Kidney (tissue), 14 donors: ENCODE results near the gene CPEB3. TPM values are rescaled to one million over a fixed set of nuclear protein-coding genes. Genes with fewer than 3 reads are reported as not detected.
A peak's percentile ranks its signal among the peaks of the same experiment; 100 is the strongest.

ENCODE experiments used
- DNase-seq, 5 donors: peaks; one replicate each; pipeline ENCODE4 v3.0.0-alpha.2; 2013 to 2020
- FAIRE-seq: peaks from 2 replicates; lab custom pipeline; 2012; peaks lifted over from hg19 to GRCh38; lab: Jason Lieb, UNC
- H3K27ac ChIP-seq, 2 donors: one replicate each; pipeline ENCODE4 v1.7.0; 2013; ENCODE audit warnings: low read depth in 2 of 2, low read length in 2 of 2, inconsistent platforms in 1 of 2
- H3K27me3 ChIP-seq: one replicate; pipeline ENCODE4 v1.7.1; 2013; ENCODE audit warnings: low read length, inconsistent platforms; ENCODE audit not compliant: control insufficient read depth, insufficient read depth
- H3K36me3 ChIP-seq, 3 donors: one replicate each; pipeline versions ENCODE4 v1.7.0 to v1.7.1; 2013; ENCODE audit warnings: low read length in 3 of 3, control low read depth in 1 of 3, inconsistent platforms in 1 of 3; ENCODE audit not compliant: insufficient read depth in 3 of 3, control insufficient read depth in 2 of 3
- H3K4me1 ChIP-seq, 3 donors: one replicate each; pipeline versions ENCODE4 v1.7.0 to v1.7.1; 2013; ENCODE audit warnings: low read length in 3 of 3, inconsistent platforms in 1 of 3, low read depth in 1 of 3; ENCODE audit not compliant: control insufficient read depth in 2 of 3, insufficient read depth in 2 of 3
- H3K4me3 ChIP-seq, 3 donors: one replicate each; pipeline versions ENCODE4 v1.7.0 to v1.8.1; 2013; ENCODE audit warnings: low read length in 3 of 3, control low read depth in 1 of 3, inconsistent platforms in 1 of 3
- H3K9ac ChIP-seq, 3 donors: one replicate each; pipeline versions ENCODE4 v1.7.0 to v1.7.1; 2013; ENCODE audit warnings: low read length in 3 of 3, control low read depth in 1 of 3, inconsistent platforms in 1 of 3
- H3K9me3 ChIP-seq, 3 donors: one replicate each; pipeline versions ENCODE4 v1.7.0 to v1.7.1; 2013; ENCODE audit warnings: low read length in 3 of 3, control low read depth in 1 of 3, inconsistent platforms in 1 of 3; ENCODE audit not compliant: control insufficient read depth in 2 of 3, insufficient read depth in 1 of 3
- intact Hi-C: fragments of 100-400 bp; cut with DNase I; formaldehyde crosslinking; loops from one replicate; pipeline ENCODE4 v1.11.1; 2022
- polyA plus RNA-seq: library from polyadenylated mRNA; stranded (reverse); fragments of 350-450 nt; fragmentation: Illumina TruSeq; extraction: RNeasy Lipid Tissue Mini Kit (QIAGEN cat#74804); gene quantifications from one replicate; pipeline ENCODE4 v1.2.3, GENCODE V29; 2014; ENCODE audit warnings: low read depth, low replicate concordance; ENCODE audit not compliant: insufficient read depth
- total RNA-seq: library from RNA; stranded (reverse); fragmentation: NEBNext Ultra II Directional; extraction: Animal tissue kit (Norgen Biotek cat#: 25700); gene quantifications from one replicate; pipeline ENCODE4 v1.2.1, GENCODE V29; 2021
- TF ChIP-seq, protein P1 (sequence below): IDR thresholded peaks from 3 replicates; pipeline ENCODE4 v1.5.1; 2012; ENCODE audit warnings: mild to moderate bottlenecking, moderate library complexity, borderline replicate concordance; ENCODE audit not compliant: insufficient read depth; ENCODE audit errors: extremely low read depth
- donor health status: control.
- donor health status: control.
- donor health status: control.
- donor health status: control.
- donor health status: control.
- donor health status: DM: yes; HTN: yes; CAD: no.
- donor health status: Normal renal cell carcinoma (clear cell type).

The CPEB3 gene
- total and polyA plus RNA-seq, 2 donors from 2014 or later, result 2.3 to 7.4 TPM

DNA sequence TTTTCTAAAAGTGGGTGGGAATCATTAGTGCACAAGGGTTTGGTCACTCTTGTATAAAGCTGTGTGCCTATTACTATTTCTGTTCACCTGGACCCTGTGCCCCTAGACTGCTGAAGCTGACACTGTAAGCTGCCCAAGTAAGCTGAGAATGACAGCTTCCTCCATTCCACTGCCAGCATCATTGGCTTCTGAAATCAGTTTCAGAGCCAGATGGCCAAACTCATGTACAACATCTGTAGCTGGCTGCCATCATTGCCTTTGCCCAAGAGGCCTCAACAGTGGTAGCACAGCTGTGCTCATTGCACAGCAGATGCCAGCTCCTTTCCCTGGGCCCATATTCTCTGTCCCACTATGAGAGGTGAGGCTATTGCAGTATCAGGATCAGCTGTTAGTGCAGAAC, 165.7 kb downstream of the CPEB3 start:
- no peak for DNase-seq
- FAIRE-seq, result no peak
- H3K27ac ChIP-seq, result peak overlapping the region; percentile 72 to 82
- no peak overlapping the region for H3K4me3 ChIP-seq
- H3K9ac ChIP-seq, result peak overlapping the region in 2 of 3 donors; percentile 2 to 20
- intact Hi-C loops, result no loop called here
- no peaks in the 10 kb centered on the region for H3K36me3 ChIP-seq
- H3K4me1 ChIP-seq, result peaks cover 6 to 48% (median 40%) of the 10 kb centered on the region in 3 donors
- H3K9me3 ChIP-seq, result no peaks in the 10 kb centered on the region
- TF ChIP-seq, protein P1, sequence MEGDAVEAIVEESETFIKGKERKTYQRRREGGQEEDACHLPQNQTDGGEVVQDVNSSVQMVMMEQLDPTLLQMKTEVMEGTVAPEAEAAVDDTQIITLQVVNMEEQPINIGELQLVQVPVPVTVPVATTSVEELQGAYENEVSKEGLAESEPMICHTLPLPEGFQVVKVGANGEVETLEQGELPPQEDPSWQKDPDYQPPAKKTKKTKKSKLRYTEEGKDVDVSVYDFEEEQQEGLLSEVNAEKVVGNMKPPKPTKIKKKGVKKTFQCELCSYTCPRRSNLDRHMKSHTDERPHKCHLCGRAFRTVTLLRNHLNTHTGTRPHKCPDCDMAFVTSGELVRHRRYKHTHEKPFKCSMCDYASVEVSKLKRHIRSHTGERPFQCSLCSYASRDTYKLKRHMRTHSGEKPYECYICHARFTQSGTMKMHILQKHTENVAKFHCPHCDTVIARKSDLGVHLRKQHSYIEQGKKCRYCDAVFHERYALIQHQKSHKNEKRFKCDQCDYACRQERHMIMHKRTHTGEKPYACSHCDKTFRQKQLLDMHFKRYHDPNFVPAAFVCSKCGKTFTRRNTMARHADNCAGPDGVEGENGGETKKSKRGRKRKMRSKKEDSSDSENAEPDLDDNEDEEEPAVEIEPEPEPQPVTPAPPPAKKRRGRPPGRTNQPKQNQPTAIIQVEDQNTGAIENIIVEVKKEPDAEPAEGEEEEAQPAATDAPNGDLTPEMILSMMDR, result no peak
- no peaks in the 10 kb centered on the region for H3K27me3 ChIP-seq

DNA sequence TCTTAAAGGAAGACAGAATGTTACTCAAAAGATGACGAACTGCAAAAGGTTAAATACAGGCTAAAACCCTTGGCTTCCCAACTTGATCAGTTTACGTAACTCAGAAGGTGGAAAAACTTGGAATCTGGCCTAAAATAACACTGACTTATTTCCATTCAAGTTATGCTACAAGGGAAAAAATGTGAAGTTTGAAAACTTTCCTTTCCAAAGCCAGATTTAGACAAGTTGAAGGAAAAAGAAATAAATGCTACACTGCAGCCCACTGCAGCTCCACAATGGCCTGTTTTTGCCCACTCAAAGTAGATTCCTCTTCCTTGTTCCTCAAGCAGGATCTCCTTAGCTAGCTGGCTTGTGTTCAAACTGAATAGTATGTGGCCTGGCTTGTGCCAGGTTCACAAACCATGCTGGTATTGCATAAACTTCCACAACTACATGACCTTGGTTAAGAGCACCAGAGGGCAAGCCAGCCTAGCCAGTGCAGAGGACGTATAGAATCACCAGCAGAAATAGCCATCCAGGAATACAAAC, 166.2 kb downstream of the CPEB3 start:
- DNase-seq (peak in 2 of 5 donors; percentile 53 to 71), FAIRE-seq (peak; percentile 35)
- Histone ChIP-seq H3K36me3 (no peaks in the 10 kb centered on the region), H3K4me1 (peaks cover 6 to 48% (median 40%) of the 10 kb centered on the region in 3 donors), H3K27me3 (no peaks in the 10 kb centered on the region), H3K27ac (peak overlapping the region; percentile 72 to 82), H3K9me3 (no peaks in the 10 kb centered on the region), H3K4me3 (no peak overlapping the region), H3K9ac (peak overlapping the region in 1 of 3 donors; percentile 20)
- intact Hi-C loops, result no loop called here
- TF ChIP-seq, protein P1, result no peak

DNA sequence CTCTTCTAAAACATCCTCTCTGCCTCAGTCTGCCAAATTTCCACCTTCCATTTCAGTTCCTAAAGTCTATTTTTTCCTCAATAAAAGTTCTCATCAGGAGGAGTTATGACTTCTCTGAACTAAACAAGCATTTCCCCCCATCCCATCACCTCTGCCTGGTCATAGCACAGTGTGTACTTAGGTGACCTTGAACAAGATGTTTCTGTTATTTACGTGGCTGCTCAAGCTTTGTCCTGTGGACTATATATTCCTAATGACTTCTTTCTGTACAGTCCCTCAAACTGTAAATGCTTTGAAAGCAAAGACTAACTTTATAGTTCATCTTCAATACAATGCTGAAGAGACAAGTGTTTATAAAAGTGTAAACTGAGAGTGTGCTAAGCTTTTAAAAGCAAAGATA, 166.9 kb downstream of the CPEB3 start:
- TF ChIP-seq, protein P1, result no peak
- no peak for FAIRE-seq
- Histone ChIP-seq H3K27me3 (no peaks in the 10 kb centered on the region), H3K27ac (peak overlapping the region; percentile 72 to 82), H3K4me1 (peaks cover 6 to 48% (median 41%) of the 10 kb centered on the region in 3 donors), H3K4me3 (no peak overlapping the region), H3K9me3 (no peaks in the 10 kb centered on the region), H3K9ac (peak overlapping the region in 1 of 3 donors; percentile 20), H3K36me3 (no peaks in the 10 kb centered on the region)
- intact Hi-C loops, result no loop called here
- no peak for DNase-seq

DNA sequence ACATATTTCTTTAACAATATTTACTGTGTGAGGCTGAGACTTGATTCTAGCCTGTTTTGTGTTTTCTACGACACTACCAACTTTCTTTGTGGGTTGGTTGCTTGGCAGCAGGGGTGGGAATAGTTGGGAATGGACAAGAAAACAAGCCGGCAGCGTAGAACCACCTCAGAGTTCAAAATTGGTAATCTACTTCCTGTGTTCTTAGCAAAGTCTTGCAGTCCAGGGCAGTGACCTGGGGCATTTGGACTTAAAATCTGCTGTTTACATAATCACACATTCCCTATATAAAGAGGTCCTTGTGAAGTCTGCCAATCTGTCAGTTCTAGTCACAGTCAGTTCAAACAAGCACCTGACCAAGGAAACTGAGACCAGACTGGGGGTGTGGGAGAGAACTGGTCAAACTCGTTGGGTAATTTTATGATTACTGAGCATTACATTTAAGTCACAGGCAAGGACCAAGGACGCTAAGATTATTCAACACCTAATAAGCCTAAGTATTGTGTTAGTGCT, 167.9 kb downstream of the CPEB3 start:
- Histone ChIP-seq H3K27ac (peak overlapping the region; percentile 72 to 82), H3K4me1 (peaks cover 6 to 48% (median 44%) of the 10 kb centered on the region in 3 donors), H3K9ac (peak overlapping the region in 1 of 3 donors; percentile 20), H3K9me3 (no peaks in the 10 kb centered on the region), H3K36me3 (no peaks in the 10 kb centered on the region), H3K27me3 (no peaks in the 10 kb centered on the region), H3K4me3 (no peak overlapping the region)
- intact Hi-C loops, result no loop called here
- TF ChIP-seq, protein P1, result no peak
- DNase-seq (peak in 3 of 5 donors; percentile 15 to 69 (median 54)), FAIRE-seq (no peak)
